Hippocampal formation (tissue), 2 donors: Measurements from ENCODE around the gene GRM3.
A peak's percentile ranks its signal among the peaks of the same experiment; 100 is the strongest.
"Not testable (repeated sequence)": the region's sequence is repeated elsewhere in the genome, so short reads cannot be mapped to it uniquely, and the experiment has no call there.

ENCODE experiments used
- DNase-seq, 2 donors: peaks; one replicate each; lab custom pipeline; 2025; lab: John Stamatoyannopoulos, UW

GRM3 gene

DNA sequence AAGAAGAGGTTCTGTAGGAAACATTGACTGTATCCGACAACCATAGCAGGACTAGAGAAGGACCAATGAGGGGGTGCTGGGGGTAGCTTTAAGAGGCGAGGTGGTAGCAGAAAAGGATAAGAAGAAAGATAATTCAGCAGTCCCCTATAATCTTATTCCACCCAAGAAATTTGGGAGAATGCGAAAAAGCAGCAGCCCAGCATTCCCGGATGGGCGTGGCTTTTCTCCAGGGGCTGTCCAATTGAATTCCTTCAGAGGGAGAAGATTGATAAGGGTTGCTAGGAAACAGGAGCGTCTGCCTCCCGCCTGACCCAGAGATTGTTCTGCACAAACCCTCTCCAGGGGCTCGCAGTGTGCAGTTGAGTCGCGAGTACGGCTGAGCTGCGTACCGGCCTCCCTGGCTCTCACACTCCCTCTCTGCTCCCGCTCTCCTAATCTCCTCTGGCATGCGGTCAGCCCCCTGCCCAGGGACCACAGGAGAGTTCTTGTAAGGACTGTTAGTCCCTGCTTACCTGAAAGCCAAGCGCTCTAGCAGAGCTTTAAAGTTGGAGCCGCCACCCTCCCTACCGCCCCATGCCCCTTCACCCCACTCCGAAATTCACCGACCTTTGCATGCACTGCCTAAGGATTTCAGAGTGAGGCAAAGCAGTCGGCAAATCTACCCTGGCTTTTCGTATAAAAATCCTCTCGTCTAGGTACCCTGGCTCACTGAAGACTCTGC is at the start of gene GRM3:
Gene GRM3, plus strand, starts transcription at position 349 of the 721 bp plus-strand sequence. CDS start 121,237 bp downstream, outside the sequence.
- peak; percentile 85 to 88 for DNase-seq

- no peak for DNase-seq
Observed at GRCh38 chr7:86598311-86598710, 45.4 kb upstream of the GRM3 start.

- no peak for DNase-seq
Observed at GRCh38 chr7:86598721-86599120, 45.0 kb upstream of the GRM3 start.

DNA sequence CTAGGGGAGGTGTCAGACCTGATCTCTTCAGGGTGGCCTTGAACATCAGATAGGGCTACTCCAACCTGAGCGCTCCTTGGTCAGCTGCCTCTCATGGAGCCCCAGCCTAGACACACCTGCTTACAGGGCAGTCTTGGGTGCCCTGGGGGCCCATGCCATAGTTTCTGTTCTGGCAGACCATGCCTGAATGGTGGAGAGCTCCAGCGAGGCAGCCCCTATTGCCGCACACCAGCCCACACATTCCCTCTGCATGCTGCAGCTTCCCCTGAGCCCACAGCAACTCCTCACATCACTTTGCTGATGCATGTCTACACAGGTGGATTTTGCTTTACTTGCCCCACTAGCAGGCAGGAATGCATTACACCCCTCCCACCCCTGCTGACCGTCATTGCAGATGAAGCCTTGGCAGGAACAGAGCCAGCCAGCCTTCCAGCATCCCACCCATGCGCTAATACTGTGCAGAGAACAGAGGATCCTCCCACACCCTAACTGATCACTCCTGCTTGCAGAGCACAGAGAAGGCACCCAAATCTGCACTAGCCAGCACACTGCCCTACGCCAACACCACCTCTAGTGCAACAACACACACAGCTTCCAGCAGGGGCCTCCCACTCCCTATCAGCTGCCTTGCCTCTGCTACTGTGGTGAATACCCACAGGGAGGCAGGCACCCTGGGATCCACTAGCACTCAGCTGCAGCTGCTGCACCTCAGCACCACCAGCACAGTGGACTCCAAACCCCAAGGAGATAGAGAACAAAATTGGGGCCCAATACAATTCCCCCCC is 43.0 kb upstream of the GRM3 start:
- peak; percentile 66 to 67 for DNase-seq

- not testable (repeated sequence) for DNase-seq
Observed at GRCh38 chr7:86615711-86616110, 28.0 kb upstream of the GRM3 start.

DNA sequence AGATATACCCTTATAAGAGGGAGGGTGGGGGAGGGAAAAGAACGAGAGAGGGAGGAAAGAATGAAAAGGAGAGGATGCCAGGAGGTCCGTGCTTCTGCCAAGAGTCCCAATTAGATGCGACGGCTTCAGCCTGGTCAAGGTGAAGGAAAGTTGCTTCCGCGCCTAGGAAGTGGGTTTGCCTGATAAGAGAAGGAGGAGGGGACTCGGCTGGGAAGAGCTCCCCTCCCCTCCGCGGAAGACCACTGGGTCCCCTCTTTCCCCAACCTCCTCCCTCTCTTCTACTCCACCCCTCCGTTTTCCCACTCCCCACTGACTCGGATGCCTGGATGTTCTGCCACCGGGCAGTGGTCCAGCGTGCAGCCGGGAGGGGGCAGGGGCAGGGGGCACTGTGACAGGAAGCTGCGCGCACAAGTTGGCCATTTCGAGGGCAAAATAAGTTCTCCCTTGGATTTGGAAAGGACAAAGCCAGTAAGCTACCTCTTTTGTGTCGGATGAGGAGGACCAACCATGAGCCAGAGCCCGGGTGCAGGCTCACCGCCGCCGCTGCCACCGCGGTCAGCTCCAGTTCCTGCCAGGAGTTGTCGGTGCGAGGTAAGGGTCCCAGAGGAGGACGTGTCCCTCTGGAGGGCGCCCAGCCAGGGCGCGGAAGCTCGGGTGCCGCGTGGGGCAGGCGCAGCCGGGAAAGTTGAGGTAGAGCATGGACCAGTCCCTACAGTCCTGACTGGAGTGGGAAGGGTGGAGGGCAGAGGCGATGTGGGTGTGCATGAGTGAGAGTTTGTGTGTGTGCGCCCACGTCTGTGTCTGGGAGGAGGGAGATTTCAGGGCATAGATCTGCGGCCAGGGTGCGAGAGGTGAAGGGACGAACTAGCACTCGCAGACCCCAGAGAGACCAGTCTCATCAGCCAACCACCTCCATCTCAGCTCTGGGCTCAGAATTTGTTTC is 844 bp downstream of the GRM3 start:
- peak; percentile 64 to 67 for DNase-seq

- peak in 1 of 2 donors; percentile 67 for DNase-seq
Observed at GRCh38 chr7:86645225-86645608, 1.5 kb downstream of the GRM3 start.

DNA sequence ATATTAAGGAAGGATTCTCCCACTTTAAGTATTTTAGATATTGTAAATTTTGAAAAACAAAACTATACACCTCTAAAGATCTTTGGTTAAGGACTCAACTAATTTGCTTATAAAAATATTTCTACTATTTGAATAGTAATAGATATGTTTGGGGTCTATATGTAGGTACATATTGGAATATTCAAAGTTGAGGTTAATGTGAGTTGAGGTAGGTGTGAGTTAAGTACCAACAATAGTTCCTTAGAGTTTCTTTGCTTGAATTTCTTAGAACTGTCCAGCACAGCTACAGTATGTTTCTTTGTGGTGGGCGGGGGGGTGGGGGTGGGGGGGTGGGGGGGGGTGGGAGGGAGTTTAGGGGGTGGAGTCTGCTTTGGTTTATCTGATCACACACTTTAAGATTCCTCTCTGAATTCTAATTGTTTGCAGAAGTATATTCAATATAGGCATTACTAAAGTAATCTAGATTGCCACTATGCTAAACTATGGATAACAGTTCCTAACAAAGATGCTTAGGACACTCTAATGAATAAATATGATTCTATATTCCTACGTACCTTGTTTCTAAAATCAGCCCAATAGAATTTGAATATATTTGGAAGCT is 2.1 kb downstream of the GRM3 start:
- peak in 1 of 2 donors; percentile 45 for DNase-seq

GRCh38 chr7:86647385-86648094 is 3.8 kb downstream of the GRM3 start:
- peak in 1 of 2 donors; percentile 50 for DNase-seq

GRCh38 chr7:86648169-86648568 is 4.5 kb downstream of the GRM3 start:
- DNase-seq, result peak in 1 of 2 donors; percentile 56

DNA sequence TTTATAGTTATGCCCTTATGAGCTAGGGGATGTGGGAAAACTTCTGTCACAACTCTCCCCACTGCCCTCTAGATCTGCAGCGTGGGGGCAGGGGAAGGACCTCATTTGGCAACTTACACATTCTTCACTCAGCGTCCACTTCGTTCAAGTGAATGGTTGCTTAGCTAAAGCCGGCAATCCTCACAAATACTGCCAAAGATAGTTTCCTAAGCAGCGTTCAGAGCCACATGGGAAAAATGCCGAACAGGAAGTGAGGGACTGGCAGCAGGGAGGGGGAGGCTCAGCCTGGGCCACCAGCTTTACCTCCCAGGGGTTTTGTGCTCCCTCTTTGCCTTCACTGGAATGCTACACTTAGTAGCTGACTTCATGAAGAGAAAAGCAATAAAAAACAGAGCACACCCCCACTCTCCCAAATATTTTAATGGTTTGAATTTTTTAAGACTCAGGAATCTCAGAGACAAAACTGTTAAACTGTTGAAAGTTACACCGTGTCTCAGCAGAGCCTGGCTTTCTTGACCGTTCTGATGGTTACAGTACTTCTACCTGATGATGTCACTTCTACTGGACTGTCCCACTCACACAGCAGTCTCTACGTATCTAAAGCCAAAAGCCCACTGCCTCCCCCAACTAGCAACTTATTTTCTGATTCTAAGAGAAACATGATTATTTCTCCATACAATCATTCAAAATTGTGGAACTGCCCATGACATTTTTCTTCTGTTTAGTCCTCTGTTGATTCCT is 10.4 kb downstream of the GRM3 start:
- peak; percentile 52 to 71 for DNase-seq

GRCh38 chr7:86657948-86658347 is 14.2 kb downstream of the GRM3 start:
- DNase-seq, result no peak

GRCh38 chr7:86660950-86661462 is 17.3 kb downstream of the GRM3 start:
- no peak for DNase-seq

GRCh38 chr7:86664486-86664885 is 20.8 kb downstream of the GRM3 start:
- peak; percentile 62 to 95 for DNase-seq

DNA sequence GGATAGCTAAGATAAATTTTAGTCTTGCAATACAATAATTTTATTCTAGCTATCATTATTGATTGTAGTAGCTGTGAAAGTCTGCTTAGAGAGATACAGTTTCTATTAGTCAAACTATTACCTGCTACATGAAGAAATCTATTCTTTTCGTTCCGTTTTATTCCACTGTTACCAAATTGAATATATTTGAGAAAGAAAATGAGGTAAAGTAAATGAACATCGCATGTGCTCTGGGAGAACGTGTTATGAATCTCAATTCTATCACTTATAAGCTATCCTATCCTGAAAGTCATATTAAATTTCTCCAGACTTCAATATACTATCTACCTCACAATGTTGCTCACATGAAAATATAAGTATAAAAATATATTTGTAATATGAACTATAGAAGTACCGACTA is 21.3 kb downstream of the GRM3 start:
- DNase-seq, result peak in 1 of 2 donors; percentile 57

DNA sequence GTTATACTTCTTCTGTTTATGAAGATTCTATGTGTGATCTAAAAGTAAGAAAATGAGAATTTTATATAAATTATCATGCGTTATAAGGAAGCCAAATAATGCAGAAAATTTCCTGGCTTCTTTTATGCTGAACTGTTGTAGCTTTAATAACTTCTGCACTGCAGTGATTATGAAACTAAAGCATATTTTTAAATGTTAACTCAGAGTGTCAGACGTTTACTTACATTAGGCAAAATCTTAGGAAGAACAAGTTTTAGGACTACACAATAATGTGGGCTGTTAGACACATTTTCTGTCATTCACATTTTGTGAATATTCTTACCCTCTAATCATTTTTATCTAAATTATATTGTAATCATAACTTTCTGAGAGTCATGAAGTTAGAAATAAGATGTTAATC is 22.0 kb downstream of the GRM3 start:
- peak in 1 of 2 donors; percentile 56 for DNase-seq

- no peak for DNase-seq
Observed at GRCh38 chr7:86667732-86668131, 24.0 kb downstream of the GRM3 start.

- DNase-seq, result no peak
Observed at GRCh38 chr7:86668315-86668714, 24.6 kb downstream of the GRM3 start.

DNA sequence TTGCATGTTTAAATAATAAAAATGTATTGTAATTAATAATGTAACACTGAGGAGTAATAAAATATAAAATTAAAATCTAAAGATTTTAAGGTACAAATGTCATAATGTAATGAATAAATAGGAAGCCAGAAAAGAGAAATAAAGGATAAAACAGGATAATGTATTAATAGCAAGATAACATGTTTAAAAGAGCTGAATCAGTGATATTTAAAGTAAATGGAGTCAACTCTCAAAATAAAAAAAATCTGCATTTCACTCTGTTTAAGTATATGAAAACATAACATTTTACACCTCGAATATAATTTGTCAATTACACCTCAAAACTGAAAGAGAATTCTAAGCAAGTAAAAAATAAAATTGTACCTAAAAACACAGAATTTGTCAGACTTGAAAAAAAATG is 44.1 kb downstream of the GRM3 start:
- no peak for DNase-seq

DNA sequence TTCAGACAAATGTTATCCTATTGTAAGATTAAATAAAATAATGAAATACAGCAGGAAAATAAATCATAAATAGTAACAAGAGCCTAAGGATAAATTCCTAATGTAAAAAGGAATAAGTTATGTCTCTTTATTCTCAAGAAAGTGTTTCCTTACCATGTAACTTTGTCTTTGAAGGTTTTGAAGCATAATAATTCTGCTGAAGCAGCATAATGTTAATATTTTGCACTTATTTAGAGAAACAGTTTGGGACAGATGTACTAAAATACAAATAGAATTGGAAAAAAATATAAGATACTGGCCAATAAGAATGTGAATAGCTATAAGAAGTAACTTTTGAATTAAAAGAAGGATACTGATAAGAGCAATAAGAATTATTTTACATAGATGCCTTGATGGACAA is 45.7 kb downstream of the GRM3 start:
- DNase-seq, result no peak
